ENCODE results near the gene EIF3L. TPM values are rescaled to one million over a fixed set of nuclear protein-coding genes. Genes with fewer than 3 reads are reported as not detected.

EIF3L gene
- total and polyA plus RNA-seq, 9 of the 15 experiments (the other 6 are each of a cell fraction or from before 2014, with no cell fraction given) = 257 to 699 (median 368) TPM

- DNase-seq (ENCODE audit: extremely low read depth in 1 of 4, low spot score in 3 of 4) = peak in 1 of 4 experiments; percentile 13
- no peak overlapping the region for H3K4me3 ChIP-seq
- no peaks in the 10 kb centered on the region for H3K9me3 ChIP-seq (replicated peaks; ENCODE audit: control insufficient read depth, insufficient read depth, low read depth, low read length)
- in situ Hi-C loops (cut with MboI) (no loop called here), intact Hi-C loops (cut with micrococcal nuclease) (no loop called here)
- POLR2A ChIA-PET = interaction anchor here (0.5 to 1.6 kb wide), 2 partner anchors 14 to 15 kb away, joined by 3 to 4 read pairs; no protein-coding TSS in a partner anchor
- CTCF ChIA-PET (ENCODE audit: low intra/inter-chr PET ratio) = no interaction called here
- no peaks in the 10 kb centered on the region for H3K79me2 ChIP-seq (ENCODE audit: control insufficient read depth, insufficient read depth, low read length)
- WGBS (ENCODE audit: insufficient coverage, low coverage, missing lambda C conversion rate) = 38% methylated on average over 8 of the region's 9 CpGs
- no TSS peak for BruUV-seq (replicated peaks)
- no peak overlapping the region for H2AFZ ChIP-seq (ENCODE audit: low read depth, low read length)
- H3K27ac ChIP-seq (ENCODE audit: extremely low read depth, low read depth, low read length) = no peak overlapping the region
- no peak overlapping the region for H3K4me2 ChIP-seq (ENCODE audit: insufficient read depth, low read length)
- no peaks in the 10 kb centered on the region for H3K27me3 ChIP-seq (ENCODE audit: control insufficient read depth in 2 of 2, insufficient read depth in 2 of 2, low read length in 2 of 2)
- no peaks in the 10 kb centered on the region for H4K20me1 ChIP-seq (replicated peaks; ENCODE audit: control insufficient read depth, insufficient read depth, low read length)
- peaks cover 14 to 23% of the 10 kb centered on the region in 2 experiments for H3K4me1 ChIP-seq (replicated peaks in 1 of 2; ENCODE audit: control insufficient read depth in 2 of 2, insufficient read depth in 2 of 2, low read length in 2 of 2)
- ATAC-seq = peak; percentile 58
- H3K9ac ChIP-seq (ENCODE audit: insufficient read depth in 1 of 2, low read depth in 2 of 2, low read length in 2 of 2) = peak overlapping the region in 1 of 2 experiments; percentile 76; a peak in 2 of 4 replicates
- H3K9me1 ChIP-seq (ENCODE audit: control insufficient read depth, insufficient read depth, low read length) = no peaks in the 10 kb centered on the region
- no peak for FAIRE-seq
- no peaks in the 10 kb centered on the region for H3K36me3 ChIP-seq (ENCODE audit: control insufficient read depth, insufficient read depth, low read length)
- TF ChIP-seq CTCF (IDR thresholded peaks at IDR 0.05 in 2 of 3, conservative IDR thresholded peaks at IDR 0.05 in 1 of 3; ENCODE audit: insufficient read depth in 2 of 3, low read depth in 1 of 3, low read length in 3 of 3) = peak in 1 of 3 experiments; percentile 13; a peak in 1 of 6 replicates
- peak in 1 of 2 experiments; percentile 19 for TF ChIP-seq E2F6 (IDR thresholded peaks at IDR 0.05; ENCODE audit: borderline replicate concordance in 1 of 2, extremely low read depth in 1 of 2, insufficient read depth in 1 of 2, insufficient read length in 1 of 2, low read depth in 1 of 2, low read length in 1 of 2, poor library complexity in 1 of 2, severe bottlenecking in 1 of 2)
- TF ChIP-seq NR2C1 (IDR thresholded peaks at IDR 0.05) = no peak
- no peak for TF ChIP-seq NR2C1 (tag; IDR thresholded peaks at IDR 0.05)
- no peak for TF ChIP-seq SAP30 (IDR thresholded peaks at IDR 0.05; ENCODE audit: borderline replicate concordance, insufficient read depth, low read depth, low read length, poor library complexity, severe bottlenecking)
- TF ChIP-seq ZBTB17 (CRISPR knock-in tag; IDR thresholded peaks at IDR 0.05) = no peak
- no peak for TF ChIP-seq BDP1 (IDR thresholded peaks at IDR 0.05; ENCODE audit: insufficient read depth, insufficient read length)
- no peak for TF ChIP-seq HNRNPLL (IDR thresholded peaks at IDR 0.05; ENCODE audit: low read depth, low read length, poor library complexity, severe bottlenecking)
- TF ChIP-seq ZNF140 (CRISPR knock-in tag; IDR thresholded peaks at IDR 0.05) = no peak
- no peak for TF ChIP-seq ATF4 (CRISPR knock-in tag; IDR thresholded peaks at IDR 0.05)
- TF ChIP-seq JUNB (CRISPR knock-in tag; conservative IDR thresholded peaks at IDR 0.05) = no peak
- TF ChIP-seq HNRNPL (IDR thresholded peaks at IDR 0.05; ENCODE audit: low read depth, low read length) = no peak
- TF ChIP-seq TEAD2 (tag; IDR thresholded peaks at IDR 0.05) = no peak
- TF ChIP-seq CEBPG (CRISPR knock-in tag; IDR thresholded peaks at IDR 0.05) = no peak
- no peak for TF ChIP-seq CEBPG (tag; conservative IDR thresholded peaks at IDR 0.05 in 1 of 2, IDR thresholded peaks at IDR 0.05 in 1 of 2)
- TF ChIP-seq RB1 (IDR thresholded peaks at IDR 0.05; ENCODE audit: low read depth) = no peak
- TF ChIP-seq PCBP2 (IDR thresholded peaks at IDR 0.05; ENCODE audit: low read depth, low read length, poor library complexity, severe bottlenecking) = no peak
- no peak for TF ChIP-seq RAD51 (IDR thresholded peaks at IDR 0.05; ENCODE audit: borderline replicate concordance, low read depth)
Observed at GRCh38 chr22:37898441-37899181, 49.4 kb downstream of the EIF3L start.

Data from K562 (cell line).